ENCODE data around the gene STAG1. TPM values are rescaled to one million over a fixed set of nuclear protein-coding genes. Genes with fewer than 3 reads are reported as not detected.

STAG1 gene
- polyA plus RNA-seq, 1 donor from 2014 or later, result 30.8 TPM

- Histone ChIP-seq H2AFZ (ENCODE audit: low read depth, low read length) (no peak overlapping the region), H3K36me3 (ENCODE audit: insufficient read depth, low read length) (no peaks in the 10 kb centered on the region), H3K9me3 (ENCODE audit: low read length) (no peaks in the 10 kb centered on the region), H3K9ac (ENCODE audit: low read length) (no peak overlapping the region), H3K79me2 (replicated peaks; ENCODE audit: insufficient read depth, low read length) (no peaks in the 10 kb centered on the region), H3K4me3 (ENCODE audit: low read length) (no peak overlapping the region), H3K9me2 (ENCODE audit: insufficient read depth, low read length) (no peaks in the 10 kb centered on the region), H4K20me1 (ENCODE audit: insufficient read depth) (no peaks in the 10 kb centered on the region), H3K4me2 (ENCODE audit: low read length) (no peak overlapping the region), H3K27ac (ENCODE audit: low read length) (no peak overlapping the region), H3F3A (ENCODE audit: insufficient read depth, low read length, poor library complexity, severe bottlenecking) (no peaks in the 10 kb centered on the region), H3K27me3 (ENCODE audit: insufficient read depth, low read depth, low read length) (no peaks in the 10 kb centered on the region)
- no peak for TF ChIP-seq SMC3 (conservative IDR thresholded peaks at IDR 0.05; ENCODE audit: poor library complexity)
- TF ChIP-seq TAF1 (IDR thresholded peaks at IDR 0.05; ENCODE audit: low read depth), result no peak
- TF ChIP-seq EZH2 (IDR thresholded peaks at IDR 0.05; ENCODE audit: borderline replicate concordance, insufficient read depth, low read length, poor library complexity, severe bottlenecking), result no peak
- TF ChIP-seq REST (IDR thresholded peaks at IDR 0.05; ENCODE audit: borderline replicate concordance), result no peak
- no peak for TF ChIP-seq POLR2AphosphoS5 (IDR thresholded peaks at IDR 0.05)
- TF ChIP-seq MXI1 (conservative IDR thresholded peaks at IDR 0.05; ENCODE audit: poor library complexity, severe bottlenecking), result no peak
- TF ChIP-seq EP300 (conservative IDR thresholded peaks at IDR 0.05; ENCODE audit: poor library complexity, severe bottlenecking), result no peak
- no peak for TF ChIP-seq CTCF (IDR thresholded peaks at IDR 0.05; ENCODE audit: poor library complexity, severe bottlenecking)
- no peak for TF ChIP-seq RAD21 (conservative IDR thresholded peaks at IDR 0.05)
Measured at GRCh38 chr3:136350132-136350531, 402.0 kb downstream of the STAG1 start.

GRCh38 chr3:136346486-136346885 is 405.7 kb downstream of the STAG1 start:
- Histone ChIP-seq H3K9me3 (ENCODE audit: low read length) (no peaks in the 10 kb centered on the region), H3K27ac (ENCODE audit: low read length) (no peak overlapping the region), H4K20me1 (ENCODE audit: insufficient read depth) (no peaks in the 10 kb centered on the region), H3K27me3 (ENCODE audit: insufficient read depth, low read depth, low read length) (no peaks in the 10 kb centered on the region), H2AFZ (ENCODE audit: low read depth, low read length) (no peak overlapping the region), H3F3A (ENCODE audit: insufficient read depth, low read length, poor library complexity, severe bottlenecking) (no peaks in the 10 kb centered on the region), H3K36me3 (ENCODE audit: insufficient read depth, low read length) (no peaks in the 10 kb centered on the region), H3K4me2 (ENCODE audit: low read length) (no peak overlapping the region), H3K9ac (ENCODE audit: low read length) (no peak overlapping the region), H3K79me2 (replicated peaks; ENCODE audit: insufficient read depth, low read length) (no peaks in the 10 kb centered on the region), H3K9me2 (ENCODE audit: insufficient read depth, low read length) (no peaks in the 10 kb centered on the region), H3K4me3 (ENCODE audit: low read length) (no peak overlapping the region)
- no peak for TF ChIP-seq POLR2AphosphoS5 (IDR thresholded peaks at IDR 0.05)
- no peak for TF ChIP-seq TAF1 (IDR thresholded peaks at IDR 0.05; ENCODE audit: low read depth)

Data from neural cell (in vitro differentiated cells).